WTC11 (cell line): ENCODE measurements around the gene TNFSF4. TPM values are rescaled to one million over a fixed set of nuclear protein-coding genes. Genes with fewer than 3 reads are reported as not detected.

Experiments used
- ATAC-seq: fragments of 200-7000 bp; cut with Tn5 transposase; 2 replicates; pipeline ENCODE4 v1.10.0; 2021; ENCODE audit warnings: mild to moderate bottlenecking, moderate library complexity
- CTCF ChIA-PET: fragments of 300-600 bp; sonication (Branson Sonifier 250); formaldehyde crosslinking; loops from one replicate; lab custom pipeline; 2021; ENCODE audit warnings: antibody characterized with exemption; lab: Charles Lee
- POLR2A ChIA-PET: fragments of 350-600 bp; sonication (Branson Sonifier 250); formaldehyde crosslinking; loops from one replicate; lab custom pipeline; 2021; ENCODE audit warnings: antibody characterized with exemption; lab: Charles Lee
- DNase-seq: peaks from one replicate; pipeline ENCODE4 v3.0.0; 2021; ENCODE audit warnings: low spot score
- H3K27ac Mint-ChIP-seq: 2 replicates; pipeline ENCODE4 v1.8.0; 2021; ENCODE audit warnings: mixed read lengths
- H3K27me3 Mint-ChIP-seq: 2 replicates; pipeline ENCODE4 v1.8.0; 2021; ENCODE audit warnings: low read depth, mild to moderate bottlenecking, moderate library complexity, mixed read lengths
- H3K36me3 Mint-ChIP-seq: 2 replicates; pipeline ENCODE4 v1.8.0; 2021; ENCODE audit warnings: mixed read lengths
- H3K4me1 Mint-ChIP-seq: 2 replicates; pipeline ENCODE4 v1.8.0; 2022; ENCODE audit warnings: mixed read lengths
- H3K4me3 Mint-ChIP-seq: 2 replicates; pipeline ENCODE4 v1.8.0; 2021; ENCODE audit warnings: mild to moderate bottlenecking, moderate library complexity, mixed read lengths
- H3K9me3 Mint-ChIP-seq: 2 replicates; pipeline ENCODE4 v1.8.0; 2021; ENCODE audit warnings: mixed read lengths
- GTF2I ChIP-seq: fragments of 250-450 bp; sonication (Bioruptor Pico); conservative IDR thresholded peaks from 2 replicates; pipeline ENCODE4 v1.4.0; 2021; ENCODE audit warnings: mild to moderate bottlenecking
- HMGA2 ChIP-seq: fragments of 250-450 bp; sonication (Bioruptor Pico); IDR thresholded peaks from 2 replicates; pipeline ENCODE4 v1.4.0; 2021; ENCODE audit warnings: mild to moderate bottlenecking, moderate library complexity
- NFE2L1 ChIP-seq: sonication (generic); formaldehyde crosslinking; IDR thresholded peaks from 2 replicates; pipeline ENCODE4 v1.8.1; 2023; ENCODE audit warnings: missing genetic modification reagents
- NR2C2 ChIP-seq: sonication (generic); formaldehyde crosslinking; IDR thresholded peaks from 2 replicates; pipeline ENCODE4 v1.8.0; 2022; ENCODE audit warnings: mild to moderate bottlenecking, missing genetic modification reagents
- SMAD3 ChIP-seq: sonication (generic); formaldehyde crosslinking; IDR thresholded peaks from 2 replicates; pipeline ENCODE4 v1.8.0; 2022; ENCODE audit warnings: missing genetic modification reagents, mild to moderate bottlenecking, borderline replicate concordance
- TEAD1 ChIP-seq: sonication (generic); formaldehyde crosslinking; IDR thresholded peaks from 2 replicates; pipeline ENCODE4 v1.8.0; 2022; ENCODE audit warnings: mild to moderate bottlenecking, missing genetic modification reagents
- ZNF138 ChIP-seq: sonication (generic); formaldehyde crosslinking; conservative IDR thresholded peaks from 2 replicates; pipeline ENCODE4 v1.8.1; 2022; ENCODE audit warnings: mild to moderate bottlenecking, moderate library complexity, missing genetic modification reagents
- ZNF396 ChIP-seq: fragments of 250-450 bp; sonication (Bioruptor Pico); IDR thresholded peaks from 2 replicates; pipeline ENCODE4 v1.8.0; 2021; ENCODE audit warnings: mild to moderate bottlenecking, moderate library complexity, borderline replicate concordance
- ZNF423 ChIP-seq: fragments of 250-450 bp; sonication (Bioruptor Pico); IDR thresholded peaks from 2 replicates; pipeline ENCODE4 v2.1.2; 2022; ENCODE audit warnings: mild to moderate bottlenecking, moderate library complexity
- total RNA-seq: library from RNA; stranded (reverse); gene quantifications from 3 replicates; pipeline ENCODE4 v1.2.3, GENCODE V29; 2021
- TF ChIP-seq, protein P1 (sequence below): sonication (generic); formaldehyde crosslinking; IDR thresholded peaks from 2 replicates; pipeline ENCODE4 v1.8.1; 2023; ENCODE audit warnings: mild to moderate bottlenecking, moderate library complexity, missing genetic modification reagents
- TF ChIP-seq, protein P2 (sequence below): sonication (generic); formaldehyde crosslinking; IDR thresholded peaks from 2 replicates; pipeline ENCODE4 v1.8.0; 2022; ENCODE audit warnings: mild to moderate bottlenecking, missing genetic modification reagents
- TF ChIP-seq, protein P3 (sequence below): fragments of 250-450 bp; sonication (Bioruptor Pico); IDR thresholded peaks from 2 replicates; pipeline ENCODE4 v1.9.0; 2021; ENCODE audit warnings: mild to moderate bottlenecking
- TF ChIP-seq, protein P4 (sequence below): sonication (generic); formaldehyde crosslinking; IDR thresholded peaks from 2 replicates; pipeline ENCODE4 v1.8.1; 2022; ENCODE audit warnings: low read depth, missing genetic modification reagents, borderline replicate concordance
- TF ChIP-seq, protein P5 (sequence below): sonication (generic); formaldehyde crosslinking; IDR thresholded peaks from 2 replicates; pipeline ENCODE4 v1.8.1; 2023; ENCODE audit warnings: mild to moderate bottlenecking, missing genetic modification reagents, moderate library complexity
- TF ChIP-seq, protein P6 (sequence below): sonication (generic); formaldehyde crosslinking; IDR thresholded peaks from 2 replicates; pipeline ENCODE4 v1.8.1; 2023; ENCODE audit warnings: mild to moderate bottlenecking, missing genetic modification reagents, borderline replicate concordance
- TF ChIP-seq, protein P7 (sequence below): sonication (generic); formaldehyde crosslinking; IDR thresholded peaks from 2 replicates; pipeline ENCODE4 v1.8.1; 2022; ENCODE audit warnings: mild to moderate bottlenecking, missing genetic modification reagents, moderate library complexity, borderline replicate concordance
- TF ChIP-seq, protein P8 (sequence below): sonication (generic); formaldehyde crosslinking; IDR thresholded peaks from 2 replicates; pipeline ENCODE4 v1.8.0; 2022; ENCODE audit warnings: mild to moderate bottlenecking, missing genetic modification reagents
- TF ChIP-seq, protein P9 (sequence below): sonication (generic); formaldehyde crosslinking; IDR thresholded peaks from 2 replicates; pipeline ENCODE4 v1.8.0; 2022; ENCODE audit warnings: mild to moderate bottlenecking, missing genetic modification reagents

TNFSF4 gene
- total RNA-seq, 1 experiment from 2014 or later, result 0.81 TPM

DNA sequence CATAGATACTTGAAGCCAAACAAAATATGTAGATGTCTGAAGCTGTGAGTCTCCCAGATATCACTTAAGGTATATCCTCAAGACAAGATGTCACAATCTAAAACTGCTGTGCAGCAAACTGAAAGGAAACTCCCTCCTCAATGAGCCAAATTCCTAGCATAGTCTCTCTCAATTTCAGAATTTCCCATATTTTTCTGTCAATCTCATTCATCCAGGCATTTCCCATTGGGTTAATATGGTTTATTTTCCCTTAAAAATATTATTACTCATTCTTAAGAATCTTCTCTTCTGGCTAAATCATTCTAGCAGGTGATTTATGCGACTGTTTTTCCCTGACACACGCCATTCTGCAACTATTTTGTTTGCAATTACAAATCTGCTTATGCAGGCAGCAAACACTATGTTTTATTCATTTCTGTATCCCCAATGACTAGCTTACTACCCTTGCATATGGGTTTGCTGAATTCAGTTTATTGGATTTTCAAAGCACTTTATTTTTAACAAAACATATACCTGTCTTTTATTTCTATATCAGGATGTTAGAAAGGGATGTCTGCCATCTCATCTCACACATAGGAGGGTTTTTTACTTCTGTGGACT is 69.9 kb downstream of the TNFSF4 start:
- H3K36me3 Mint-ChIP-seq, result no peaks in the 10 kb centered on the region
- TF ChIP-seq ZNF423 (CRISPR knock-in tag) (no peak), ZNF396 (CRISPR knock-in tag) (no peak), SMAD3 (CRISPR knock-in tag) (no peak), GTF2I (no peak), NR2C2 (CRISPR knock-in tag) (no peak), NFE2L1 (CRISPR knock-in tag) (no peak), ZNF138 (no peak), HMGA2 (no peak), TEAD1 (CRISPR knock-in tag) (no peak)
- TF ChIP-seq, protein P1, sequence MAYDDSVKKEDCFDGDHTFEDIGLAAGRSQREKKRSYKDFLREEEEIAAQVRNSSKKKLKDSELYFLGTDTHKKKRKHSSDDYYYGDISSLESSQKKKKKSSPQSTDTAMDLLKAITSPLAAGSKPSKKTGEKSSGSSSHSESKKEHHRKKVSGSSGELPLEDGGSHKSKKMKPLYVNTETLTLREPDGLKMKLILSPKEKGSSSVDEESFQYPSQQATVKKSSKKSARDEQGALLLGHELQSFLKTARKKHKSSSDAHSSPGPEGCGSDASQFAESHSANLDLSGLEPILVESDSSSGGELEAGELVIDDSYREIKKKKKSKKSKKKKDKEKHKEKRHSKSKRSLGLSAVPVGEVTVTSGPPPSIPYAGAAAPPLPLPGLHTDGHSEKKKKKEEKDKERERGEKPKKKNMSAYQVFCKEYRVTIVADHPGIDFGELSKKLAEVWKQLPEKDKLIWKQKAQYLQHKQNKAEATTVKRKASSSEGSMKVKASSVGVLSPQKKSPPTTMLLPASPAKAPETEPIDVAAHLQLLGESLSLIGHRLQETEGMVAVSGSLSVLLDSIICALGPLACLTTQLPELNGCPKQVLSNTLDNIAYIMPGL (CRISPR knock-in tag), result no peak
- TF ChIP-seq, protein P2, sequence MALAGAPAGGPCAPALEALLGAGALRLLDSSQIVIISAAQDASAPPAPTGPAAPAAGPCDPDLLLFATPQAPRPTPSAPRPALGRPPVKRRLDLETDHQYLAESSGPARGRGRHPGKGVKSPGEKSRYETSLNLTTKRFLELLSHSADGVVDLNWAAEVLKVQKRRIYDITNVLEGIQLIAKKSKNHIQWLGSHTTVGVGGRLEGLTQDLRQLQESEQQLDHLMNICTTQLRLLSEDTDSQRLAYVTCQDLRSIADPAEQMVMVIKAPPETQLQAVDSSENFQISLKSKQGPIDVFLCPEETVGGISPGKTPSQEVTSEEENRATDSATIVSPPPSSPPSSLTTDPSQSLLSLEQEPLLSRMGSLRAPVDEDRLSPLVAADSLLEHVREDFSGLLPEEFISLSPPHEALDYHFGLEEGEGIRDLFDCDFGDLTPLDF (CRISPR knock-in tag), result no peak
- TF ChIP-seq, protein P3, sequence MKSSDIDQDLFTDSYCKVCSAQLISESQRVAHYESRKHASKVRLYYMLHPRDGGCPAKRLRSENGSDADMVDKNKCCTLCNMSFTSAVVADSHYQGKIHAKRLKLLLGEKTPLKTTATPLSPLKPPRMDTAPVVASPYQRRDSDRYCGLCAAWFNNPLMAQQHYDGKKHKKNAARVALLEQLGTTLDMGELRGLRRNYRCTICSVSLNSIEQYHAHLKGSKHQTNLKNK (CRISPR knock-in tag), result no peak
- TF ChIP-seq, protein P4, sequence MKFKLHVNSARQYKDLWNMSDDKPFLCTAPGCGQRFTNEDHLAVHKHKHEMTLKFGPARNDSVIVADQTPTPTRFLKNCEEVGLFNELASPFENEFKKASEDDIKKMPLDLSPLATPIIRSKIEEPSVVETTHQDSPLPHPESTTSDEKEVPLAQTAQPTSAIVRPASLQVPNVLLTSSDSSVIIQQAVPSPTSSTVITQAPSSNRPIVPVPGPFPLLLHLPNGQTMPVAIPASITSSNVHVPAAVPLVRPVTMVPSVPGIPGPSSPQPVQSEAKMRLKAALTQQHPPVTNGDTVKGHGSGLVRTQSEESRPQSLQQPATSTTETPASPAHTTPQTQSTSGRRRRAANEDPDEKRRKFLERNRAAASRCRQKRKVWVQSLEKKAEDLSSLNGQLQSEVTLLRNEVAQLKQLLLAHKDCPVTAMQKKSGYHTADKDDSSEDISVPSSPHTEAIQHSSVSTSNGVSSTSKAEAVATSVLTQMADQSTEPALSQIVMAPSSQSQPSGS, result no peak
- TF ChIP-seq, protein P5, sequence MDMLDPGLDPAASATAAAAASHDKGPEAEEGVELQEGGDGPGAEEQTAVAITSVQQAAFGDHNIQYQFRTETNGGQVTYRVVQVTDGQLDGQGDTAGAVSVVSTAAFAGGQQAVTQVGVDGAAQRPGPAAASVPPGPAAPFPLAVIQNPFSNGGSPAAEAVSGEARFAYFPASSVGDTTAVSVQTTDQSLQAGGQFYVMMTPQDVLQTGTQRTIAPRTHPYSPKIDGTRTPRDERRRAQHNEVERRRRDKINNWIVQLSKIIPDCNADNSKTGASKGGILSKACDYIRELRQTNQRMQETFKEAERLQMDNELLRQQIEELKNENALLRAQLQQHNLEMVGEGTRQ (CRISPR knock-in tag), result no peak
- TF ChIP-seq, protein P6, sequence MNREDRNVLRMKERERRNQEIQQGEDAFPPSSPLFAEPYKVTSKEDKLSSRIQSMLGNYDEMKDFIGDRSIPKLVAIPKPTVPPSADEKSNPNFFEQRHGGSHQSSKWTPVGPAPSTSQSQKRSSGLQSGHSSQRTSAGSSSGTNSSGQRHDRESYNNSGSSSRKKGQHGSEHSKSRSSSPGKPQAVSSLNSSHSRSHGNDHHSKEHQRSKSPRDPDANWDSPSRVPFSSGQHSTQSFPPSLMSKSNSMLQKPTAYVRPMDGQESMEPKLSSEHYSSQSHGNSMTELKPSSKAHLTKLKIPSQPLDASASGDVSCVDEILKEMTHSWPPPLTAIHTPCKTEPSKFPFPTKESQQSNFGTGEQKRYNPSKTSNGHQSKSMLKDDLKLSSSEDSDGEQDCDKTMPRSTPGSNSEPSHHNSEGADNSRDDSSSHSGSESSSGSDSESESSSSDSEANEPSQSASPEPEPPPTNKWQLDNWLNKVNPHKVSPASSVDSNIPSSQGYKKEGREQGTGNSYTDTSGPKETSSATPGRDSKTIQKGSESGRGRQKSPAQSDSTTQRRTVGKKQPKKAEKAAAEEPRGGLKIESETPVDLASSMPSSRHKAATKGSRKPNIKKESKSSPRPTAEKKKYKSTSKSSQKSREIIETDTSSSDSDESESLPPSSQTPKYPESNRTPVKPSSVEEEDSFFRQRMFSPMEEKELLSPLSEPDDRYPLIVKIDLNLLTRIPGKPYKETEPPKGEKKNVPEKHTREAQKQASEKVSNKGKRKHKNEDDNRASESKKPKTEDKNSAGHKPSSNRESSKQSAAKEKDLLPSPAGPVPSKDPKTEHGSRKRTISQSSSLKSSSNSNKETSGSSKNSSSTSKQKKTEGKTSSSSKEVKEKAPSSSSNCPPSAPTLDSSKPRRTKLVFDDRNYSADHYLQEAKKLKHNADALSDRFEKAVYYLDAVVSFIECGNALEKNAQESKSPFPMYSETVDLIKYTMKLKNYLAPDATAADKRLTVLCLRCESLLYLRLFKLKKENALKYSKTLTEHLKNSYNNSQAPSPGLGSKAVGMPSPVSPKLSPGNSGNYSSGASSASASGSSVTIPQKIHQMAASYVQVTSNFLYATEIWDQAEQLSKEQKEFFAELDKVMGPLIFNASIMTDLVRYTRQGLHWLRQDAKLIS, result no peak
- TF ChIP-seq, protein P7, sequence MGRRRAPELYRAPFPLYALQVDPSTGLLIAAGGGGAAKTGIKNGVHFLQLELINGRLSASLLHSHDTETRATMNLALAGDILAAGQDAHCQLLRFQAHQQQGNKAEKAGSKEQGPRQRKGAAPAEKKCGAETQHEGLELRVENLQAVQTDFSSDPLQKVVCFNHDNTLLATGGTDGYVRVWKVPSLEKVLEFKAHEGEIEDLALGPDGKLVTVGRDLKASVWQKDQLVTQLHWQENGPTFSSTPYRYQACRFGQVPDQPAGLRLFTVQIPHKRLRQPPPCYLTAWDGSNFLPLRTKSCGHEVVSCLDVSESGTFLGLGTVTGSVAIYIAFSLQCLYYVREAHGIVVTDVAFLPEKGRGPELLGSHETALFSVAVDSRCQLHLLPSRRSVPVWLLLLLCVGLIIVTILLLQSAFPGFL (CRISPR knock-in tag), result no peak
- TF ChIP-seq, protein P8, sequence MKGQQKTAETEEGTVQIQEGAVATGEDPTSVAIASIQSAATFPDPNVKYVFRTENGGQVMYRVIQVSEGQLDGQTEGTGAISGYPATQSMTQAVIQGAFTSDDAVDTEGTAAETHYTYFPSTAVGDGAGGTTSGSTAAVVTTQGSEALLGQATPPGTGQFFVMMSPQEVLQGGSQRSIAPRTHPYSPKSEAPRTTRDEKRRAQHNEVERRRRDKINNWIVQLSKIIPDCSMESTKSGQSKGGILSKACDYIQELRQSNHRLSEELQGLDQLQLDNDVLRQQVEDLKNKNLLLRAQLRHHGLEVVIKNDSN (CRISPR knock-in tag), result no peak
- TF ChIP-seq, protein P9, sequence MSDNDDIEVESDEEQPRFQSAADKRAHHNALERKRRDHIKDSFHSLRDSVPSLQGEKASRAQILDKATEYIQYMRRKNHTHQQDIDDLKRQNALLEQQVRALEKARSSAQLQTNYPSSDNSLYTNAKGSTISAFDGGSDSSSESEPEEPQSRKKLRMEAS (CRISPR knock-in tag), result no peak
- no peak for DNase-seq
- ATAC-seq, result no peak
- H3K27me3 Mint-ChIP-seq, result no peaks in the 10 kb centered on the region
- H3K9me3 Mint-ChIP-seq, result peaks cover 6% of the 10 kb centered on the region
- POLR2A ChIA-PET, result no interaction called here
- CTCF ChIA-PET, result no interaction called here
- H3K4me3 Mint-ChIP-seq, result no peak overlapping the region
- H3K27ac Mint-ChIP-seq, result no peak overlapping the region
- peaks cover 4% of the 10 kb centered on the region for H3K4me1 Mint-ChIP-seq
